ENCODE data around the gene RAB24.
"Not testable (repeated sequence)": the region's sequence is repeated elsewhere in the genome, so short reads cannot be mapped to it uniquely, and the experiment has no call there.

Gene RAB24

GRCh38 chr5:177310757-177311391, 7.4 kb upstream of the RAB24 start:
- no peaks in the 10 kb centered on the region for H3K4me1 ChIP-seq (ENCODE audit: insufficient read depth, low read length)
- peak overlapping the region; percentile 83; the same call in 1 of the 2 replicates for H3K9ac ChIP-seq (ENCODE audit: low read depth, low read length)

GRCh38 chr5:177310332-177310731, 6.8 kb upstream of the RAB24 start:
- H3K4me1 ChIP-seq (ENCODE audit: insufficient read depth, low read length), result no peaks in the 10 kb centered on the region
- peaks cover 4% of the 10 kb centered on the region for H3K36me3 ChIP-seq (ENCODE audit: insufficient read depth, low read length)
- no peak overlapping the region for H3K9ac ChIP-seq (ENCODE audit: low read depth, low read length)
- no peaks in the 10 kb centered on the region for H3K9me3 ChIP-seq (ENCODE audit: control insufficient read depth, insufficient read depth, low read length)

More at GRCh38 chr5:177310757-177311391, 7.4 kb upstream of the RAB24 start:
- H3K9me3 ChIP-seq (ENCODE audit: control insufficient read depth, insufficient read depth, low read length), result no peaks in the 10 kb centered on the region
- peaks cover 4% of the 10 kb centered on the region for H3K36me3 ChIP-seq (ENCODE audit: insufficient read depth, low read length)

GRCh38 chr5:177309351-177310191, 6.1 kb upstream of the RAB24 start:
- no peak overlapping the region for H3K9ac ChIP-seq (ENCODE audit: low read depth, low read length)
- H3K4me1 ChIP-seq (ENCODE audit: insufficient read depth, low read length), result no peaks in the 10 kb centered on the region
- H3K9me3 ChIP-seq (ENCODE audit: control insufficient read depth, insufficient read depth, low read length), result no peaks in the 10 kb centered on the region
- H3K36me3 ChIP-seq (ENCODE audit: insufficient read depth, low read length), result peaks cover 4% of the 10 kb centered on the region

- peaks cover 4% of the 10 kb centered on the region for H3K36me3 ChIP-seq (ENCODE audit: insufficient read depth, low read length)
- no peak overlapping the region for H3K9ac ChIP-seq (ENCODE audit: low read depth, low read length)
- H3K4me1 ChIP-seq (ENCODE audit: insufficient read depth, low read length), result no peaks in the 10 kb centered on the region
- no peaks in the 10 kb centered on the region for H3K9me3 ChIP-seq (ENCODE audit: control insufficient read depth, insufficient read depth, low read length)
Observed at GRCh38 chr5:177308740-177309139, 5.2 kb upstream of the RAB24 start.

- H3K9ac ChIP-seq (ENCODE audit: low read depth, low read length), result no peak overlapping the region
- H3K36me3 ChIP-seq (ENCODE audit: insufficient read depth, low read length), result peaks cover 4% of the 10 kb centered on the region
- no peaks in the 10 kb centered on the region for H3K9me3 ChIP-seq (ENCODE audit: control insufficient read depth, insufficient read depth, low read length)
- H3K4me1 ChIP-seq (ENCODE audit: insufficient read depth, low read length), result no peaks in the 10 kb centered on the region
Observed at GRCh38 chr5:177307544-177308363, 4.2 kb upstream of the RAB24 start.

- H3K4me1 ChIP-seq (ENCODE audit: insufficient read depth, low read length), result no peaks in the 10 kb centered on the region
- no peaks in the 10 kb centered on the region for H3K9me3 ChIP-seq (ENCODE audit: control insufficient read depth, insufficient read depth, low read length)
- peaks cover 4% of the 10 kb centered on the region for H3K36me3 ChIP-seq (ENCODE audit: insufficient read depth, low read length)
- H3K9ac ChIP-seq (ENCODE audit: low read depth, low read length), result no peak overlapping the region
Observed at GRCh38 chr5:177306674-177307543, 3.4 kb upstream of the RAB24 start.

- not testable (repeated sequence) for H3K9me3 ChIP-seq (ENCODE audit: control insufficient read depth, insufficient read depth, low read length); H3K4me1 ChIP-seq (ENCODE audit: insufficient read depth, low read length); H3K9ac ChIP-seq (ENCODE audit: low read depth, low read length); H3K36me3 ChIP-seq (ENCODE audit: insufficient read depth, low read length)
Observed at GRCh38 chr5:177306103-177306640, 2.7 kb upstream of the RAB24 start.

- H3K9ac ChIP-seq (ENCODE audit: low read depth, low read length), result peak overlapping the region; percentile 100
- peaks cover 4% of the 10 kb centered on the region for H3K36me3 ChIP-seq (ENCODE audit: insufficient read depth, low read length)
- peaks cover 13% of the 10 kb centered on the region for H3K4me1 ChIP-seq (ENCODE audit: insufficient read depth, low read length)
- no peaks in the 10 kb centered on the region for H3K9me3 ChIP-seq (ENCODE audit: control insufficient read depth, insufficient read depth, low read length)
Observed at GRCh38 chr5:177304392-177305119, 1.0 kb upstream of the RAB24 start.

GRCh38 chr5:177303925-177304391, 439 bp upstream of the RAB24 start:
- H3K36me3 ChIP-seq (ENCODE audit: insufficient read depth, low read length), result peaks cover 4% of the 10 kb centered on the region
- H3K9me3 ChIP-seq (ENCODE audit: control insufficient read depth, insufficient read depth, low read length), result no peaks in the 10 kb centered on the region
- H3K9ac ChIP-seq (ENCODE audit: low read depth, low read length), result peak overlapping the region; percentile 100
- peaks cover 19% of the 10 kb centered on the region for H3K4me1 ChIP-seq (ENCODE audit: insufficient read depth, low read length)

- Histone ChIP-seq H3K9ac (ENCODE audit: low read depth, low read length) (peak overlapping the region; percentile 100), H3K36me3 (ENCODE audit: insufficient read depth, low read length) (peaks cover 4% of the 10 kb centered on the region), H3K4me1 (ENCODE audit: insufficient read depth, low read length) (peaks cover 19% of the 10 kb centered on the region), H3K9me3 (ENCODE audit: control insufficient read depth, insufficient read depth, low read length) (no peaks in the 10 kb centered on the region)
Observed at GRCh38 chr5:177302354-177303110, 987 bp downstream of the RAB24 start.

GRCh38 chr5:177301503-177302165, 1.9 kb downstream of the RAB24 start:
- H3K36me3 ChIP-seq (ENCODE audit: insufficient read depth, low read length), result no peaks in the 10 kb centered on the region; the same call in 1 of the 2 replicates
- H3K4me1 ChIP-seq (ENCODE audit: insufficient read depth, low read length), result peaks cover 19% of the 10 kb centered on the region
- no peak overlapping the region for H3K9ac ChIP-seq (ENCODE audit: low read depth, low read length)
- no peaks in the 10 kb centered on the region for H3K9me3 ChIP-seq (ENCODE audit: control insufficient read depth, insufficient read depth, low read length)

GRCh38 chr5:177300951-177301350, 2.6 kb downstream of the RAB24 start:
- Histone ChIP-seq H3K9me3 (ENCODE audit: control insufficient read depth, insufficient read depth, low read length) (no peaks in the 10 kb centered on the region), H3K9ac (ENCODE audit: low read depth, low read length) (no peak overlapping the region), H3K36me3 (ENCODE audit: insufficient read depth, low read length) (no peaks in the 10 kb centered on the region), H3K4me1 (ENCODE audit: insufficient read depth, low read length) (peaks cover 19% of the 10 kb centered on the region)
